Stimulated activated CD4-positive, alpha-beta T cell treated with anti-CD3 and anti-CD28 coated beads, Interleukin-2, amount 100 ng/mL, for 24 hours (primary cell): ENCODE measurements around the gene RNF212.
"Not testable (repeated sequence)": the region's sequence is repeated elsewhere in the genome, so short reads cannot be mapped to it uniquely, and the experiment has no call there.

Source experiments
- DNase-seq, 2 donors: peaks; one replicate each; pipeline ENCODE4 v3.0.0-alpha.2; 2020

Gene RNF212

GRCh38 chr4:1113311-1114009 is at the start of gene RNF212:
Gene RNF212, minus strand, starts transcription at chr4:1113564. Its CDS starts 100 bp downstream, at chr4:1113464.
- peak; percentile 29 to 50 for DNase-seq

GRCh38 chr4:1160351-1160750 is 47.0 kb upstream of the RNF212 start:
- DNase-seq = no peak

GRCh38 chr4:1156069-1156468 is 42.7 kb upstream of the RNF212 start:
- DNase-seq = no peak

GRCh38 chr4:1155314-1155713 is 42.0 kb upstream of the RNF212 start:
- no peak for DNase-seq

- DNase-seq = no peak
Measured at GRCh38 chr4:1154523-1155182, 41.3 kb upstream of the RNF212 start.

GRCh38 chr4:1154126-1154522 is 40.8 kb upstream of the RNF212 start:
- DNase-seq = no peak

GRCh38 chr4:1153567-1154090 is 40.3 kb upstream of the RNF212 start:
- no peak for DNase-seq

GRCh38 chr4:1152290-1152689 is 38.9 kb upstream of the RNF212 start:
- no peak for DNase-seq

GRCh38 chr4:1151541-1151940 is 38.2 kb upstream of the RNF212 start:
- no peak for DNase-seq

- DNase-seq = no peak
Measured at GRCh38 chr4:1150875-1151274, 37.5 kb upstream of the RNF212 start.

- no peak for DNase-seq
Measured at GRCh38 chr4:1139860-1140259, 26.5 kb upstream of the RNF212 start.

- DNase-seq = no peak
Measured at GRCh38 chr4:1137850-1138249, 24.5 kb upstream of the RNF212 start.

- no peak for DNase-seq
Measured at GRCh38 chr4:1137063-1137776, 23.9 kb upstream of the RNF212 start.

GRCh38 chr4:1136048-1136447 is 22.7 kb upstream of the RNF212 start:
- no peak for DNase-seq

GRCh38 chr4:1133033-1133432 is 19.7 kb upstream of the RNF212 start:
- no peak for DNase-seq

GRCh38 chr4:1130316-1131186 is 17.2 kb upstream of the RNF212 start:
- peak; percentile 78 to 79 for DNase-seq

- DNase-seq = no peak
Measured at GRCh38 chr4:1126506-1126905, 13.1 kb upstream of the RNF212 start.

- not testable (repeated sequence) for DNase-seq
Measured at GRCh38 chr4:1125466-1125865, 12.1 kb upstream of the RNF212 start.

- no peak for DNase-seq
Measured at GRCh38 chr4:1124818-1125217, 11.5 kb upstream of the RNF212 start.

- no peak for DNase-seq
Measured at GRCh38 chr4:1122505-1122904, 9.1 kb upstream of the RNF212 start.

- DNase-seq = no peak
Measured at GRCh38 chr4:1116838-1117237, 3.5 kb upstream of the RNF212 start.

- DNase-seq = no peak
Measured at GRCh38 chr4:1115528-1116293, 2.3 kb upstream of the RNF212 start.
